KOPT-K1 (cell line): ENCODE measurements around the gene TAF3.

ENCODE experiments used
- H3K27ac ChIP-seq: fragments of 200-600 bp; sonication (generic); 2 replicates; pipeline ENCODE4 v1.5.1; 2016; ENCODE audit warnings: antibody characterized with exemption, mild to moderate bottlenecking, low read depth, low read length; ENCODE audit not compliant: poor library complexity, severe bottlenecking
- H3K36me3 ChIP-seq: fragments of 200-600 bp; sonication (generic); 2 replicates; pipeline ENCODE4 v1.5.1; 2017; ENCODE audit warnings: antibody characterized with exemption, mild to moderate bottlenecking, low read length, moderate library complexity; ENCODE audit not compliant: insufficient read depth
- H3K9me3 ChIP-seq: fragments of 200-600 bp; sonication (generic); 2 replicates; pipeline ENCODE4 v1.5.1; 2017; ENCODE audit warnings: antibody characterized with exemption, low read length, mild to moderate bottlenecking; ENCODE audit not compliant: insufficient read depth, poor library complexity, severe bottlenecking

Gene TAF3

DNA sequence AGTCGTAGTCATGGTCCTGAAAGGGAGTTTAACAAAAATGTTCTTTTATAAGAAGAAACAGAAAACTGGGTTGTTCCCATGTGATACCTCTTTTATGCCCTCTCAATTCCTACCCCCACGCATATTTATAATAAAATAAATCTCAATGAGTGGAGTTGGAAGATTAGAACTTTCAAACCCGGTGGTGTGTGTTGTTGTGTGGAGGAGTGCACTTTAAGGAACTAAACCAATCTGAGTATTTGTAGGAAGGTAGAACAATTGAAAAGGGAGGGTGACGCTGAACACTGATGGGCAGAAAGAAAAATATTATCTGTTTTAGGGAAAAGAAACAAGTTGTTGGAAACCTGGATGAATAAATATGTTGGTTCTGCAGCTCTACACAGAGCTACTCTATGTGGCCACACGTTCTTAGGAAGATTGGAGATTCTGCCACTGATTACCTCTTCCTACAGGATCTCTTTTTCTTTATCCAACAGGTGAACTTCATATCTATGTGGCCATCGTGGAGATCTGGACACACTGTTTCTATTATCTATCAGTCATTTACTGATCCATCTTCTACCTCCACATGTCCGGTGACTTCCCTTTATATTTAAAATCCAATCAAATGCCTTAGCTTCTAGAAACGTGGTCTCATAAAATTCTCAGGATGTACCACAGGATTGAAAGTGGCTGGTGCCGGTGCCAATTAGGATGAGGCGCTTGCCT is 223.1 kb downstream of the TAF3 start:
- no peak overlapping the region for H3K27ac ChIP-seq
- no peaks in the 10 kb centered on the region for H3K9me3 ChIP-seq
- H3K36me3 ChIP-seq = no peaks in the 10 kb centered on the region

DNA sequence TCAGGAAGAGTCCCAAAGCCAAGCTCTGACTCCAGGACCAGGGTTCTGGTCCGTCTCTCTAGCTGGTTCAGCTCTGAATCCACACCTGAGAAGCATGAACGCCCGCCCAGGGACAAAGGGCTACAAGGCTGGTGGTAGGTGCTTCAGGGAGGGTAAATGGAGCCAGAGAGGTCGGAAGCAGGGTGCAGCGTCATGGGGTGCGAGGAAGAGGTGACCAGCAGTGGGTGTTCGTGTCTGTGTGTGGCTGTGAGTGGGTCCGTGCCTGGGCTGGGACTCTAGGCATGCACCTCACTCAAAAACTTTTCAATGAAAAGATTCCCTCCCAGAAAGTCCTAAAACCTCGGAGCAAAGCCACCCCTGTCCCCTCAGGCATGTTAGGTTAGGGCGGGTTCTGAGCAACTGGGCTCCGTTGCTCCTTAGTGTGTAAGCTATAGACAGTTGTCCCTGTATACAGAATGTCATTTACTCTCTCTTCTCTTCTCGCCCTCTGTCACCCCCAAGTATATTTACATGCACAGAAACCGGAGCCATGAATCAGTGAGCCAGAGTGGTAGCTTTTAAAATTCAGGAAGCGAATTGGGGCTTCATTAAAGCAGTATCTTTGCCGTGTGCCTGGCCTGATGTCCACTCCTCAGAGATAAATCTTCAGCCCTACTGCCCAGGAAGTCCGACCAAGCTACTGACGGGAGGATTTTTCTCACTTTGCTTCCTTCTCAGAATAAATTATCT is 223.9 kb downstream of the TAF3 start:
- Histone ChIP-seq H3K9me3 (no peaks in the 10 kb centered on the region), H3K36me3 (no peaks in the 10 kb centered on the region), H3K27ac (no peak overlapping the region)

DNA sequence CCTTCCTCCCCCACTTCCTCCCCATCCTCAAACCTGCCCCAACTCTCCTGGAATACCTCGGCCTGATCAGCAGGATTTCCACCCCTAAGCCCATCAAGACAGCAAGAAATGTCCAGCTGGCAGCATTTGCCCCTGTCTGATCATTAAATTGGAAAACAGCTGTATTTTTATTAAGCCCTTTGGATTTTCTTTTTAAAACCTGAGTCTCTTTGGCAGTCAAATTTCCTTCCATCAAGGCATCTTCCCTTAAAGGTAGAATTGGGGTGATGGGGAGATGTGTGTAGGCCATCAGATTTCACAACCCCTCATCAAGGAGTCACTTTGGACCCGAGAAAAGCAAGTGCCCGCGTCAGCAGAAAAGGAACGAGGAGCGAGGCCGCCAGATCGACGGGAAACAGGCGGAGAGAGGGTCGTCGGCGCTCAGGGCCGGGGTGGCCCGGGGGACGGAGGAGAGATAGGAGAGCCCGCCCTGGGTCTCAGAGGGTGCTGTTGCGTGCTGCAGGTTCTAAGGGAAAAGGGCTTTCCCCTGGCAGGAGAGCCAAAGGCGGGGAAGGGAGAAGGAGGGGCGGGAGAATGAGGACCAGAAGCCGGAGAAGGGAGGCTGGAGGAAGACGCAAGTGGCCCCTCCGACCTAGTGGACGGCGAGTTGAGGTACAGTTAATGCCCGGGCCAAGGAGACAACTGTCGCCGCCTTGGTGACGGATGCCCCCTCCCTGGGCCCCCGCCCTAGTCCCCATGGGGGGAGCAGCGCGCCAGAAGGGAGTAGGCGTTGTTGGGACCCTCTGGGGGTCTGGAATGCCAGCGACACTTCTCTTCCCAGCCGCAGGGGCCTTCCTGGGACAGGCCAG is 224.6 kb downstream of the TAF3 start:
- H3K27ac ChIP-seq = no peak overlapping the region
- no peaks in the 10 kb centered on the region for H3K9me3 ChIP-seq
- H3K36me3 ChIP-seq = no peaks in the 10 kb centered on the region

DNA sequence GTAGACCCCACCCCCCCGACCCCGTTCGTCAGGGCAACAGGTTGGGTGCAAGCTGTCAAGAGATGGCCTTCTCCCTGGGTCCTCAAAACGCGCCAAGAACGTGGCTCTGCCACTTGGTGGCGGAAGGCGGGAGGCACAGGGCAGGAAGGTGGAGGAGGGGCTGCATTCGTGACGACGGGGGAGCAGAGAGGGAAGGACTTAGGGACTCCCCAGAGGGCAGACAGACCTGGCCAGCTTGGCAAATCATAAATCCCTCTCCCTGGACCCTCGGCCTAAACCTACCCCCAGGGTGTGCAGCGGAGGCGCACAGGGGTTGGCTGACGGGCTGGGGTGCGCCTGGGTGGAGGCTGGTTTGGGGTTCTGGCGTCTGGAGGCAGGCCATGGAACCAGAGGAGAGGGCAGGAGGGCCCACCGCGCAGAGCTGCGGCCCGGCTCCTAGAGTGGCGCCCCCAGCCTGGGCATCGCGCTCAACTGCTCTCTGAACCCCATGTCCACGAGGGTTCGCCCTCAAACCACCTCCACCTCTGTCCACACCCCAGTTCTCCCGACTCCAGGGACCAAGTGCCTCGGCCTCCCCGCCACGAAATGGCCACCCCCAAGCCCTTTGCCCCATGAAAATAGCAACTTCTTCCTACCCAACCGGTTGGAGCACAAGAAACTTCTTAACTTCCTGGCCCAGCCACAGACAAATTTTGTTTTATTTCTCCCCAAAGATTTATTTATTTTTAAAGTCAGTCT is 225.4 kb downstream of the TAF3 start:
- no peak overlapping the region for H3K27ac ChIP-seq

DNA sequence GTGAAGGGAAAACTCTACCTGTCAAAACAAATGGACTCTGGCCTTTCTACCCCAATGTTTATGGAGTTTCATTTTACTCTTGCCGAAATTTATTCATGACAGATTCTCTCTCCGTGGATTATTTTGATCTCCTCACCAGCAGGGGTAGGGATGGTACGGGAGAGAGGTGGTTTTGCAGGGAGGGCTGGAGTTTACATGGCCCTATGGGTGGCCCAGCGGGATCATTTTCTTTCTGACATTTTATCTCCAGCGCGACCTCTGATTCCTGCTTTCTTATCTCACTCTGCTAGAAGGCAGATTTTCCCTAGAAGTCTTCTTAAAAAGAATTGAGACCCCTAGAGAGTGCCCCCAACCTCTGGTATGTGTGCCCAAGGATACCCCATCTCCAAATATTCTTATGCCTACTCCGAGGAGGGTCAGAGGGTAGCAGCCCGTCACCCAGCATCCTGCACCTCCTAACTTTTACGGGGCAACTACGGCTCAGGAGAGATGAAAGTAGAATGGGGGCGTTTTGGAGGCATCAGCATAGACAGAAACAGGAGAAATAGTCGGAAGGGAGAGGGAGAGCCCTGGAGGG is 226.1 kb downstream of the TAF3 start:
- Histone ChIP-seq H3K36me3 (no peaks in the 10 kb centered on the region), H3K27ac (no peak overlapping the region), H3K9me3 (no peaks in the 10 kb centered on the region)

More for the DNA sequence above, 225.4 kb downstream of the TAF3 start:
- no peaks in the 10 kb centered on the region for H3K36me3 ChIP-seq
- H3K9me3 ChIP-seq = no peaks in the 10 kb centered on the region

DNA sequence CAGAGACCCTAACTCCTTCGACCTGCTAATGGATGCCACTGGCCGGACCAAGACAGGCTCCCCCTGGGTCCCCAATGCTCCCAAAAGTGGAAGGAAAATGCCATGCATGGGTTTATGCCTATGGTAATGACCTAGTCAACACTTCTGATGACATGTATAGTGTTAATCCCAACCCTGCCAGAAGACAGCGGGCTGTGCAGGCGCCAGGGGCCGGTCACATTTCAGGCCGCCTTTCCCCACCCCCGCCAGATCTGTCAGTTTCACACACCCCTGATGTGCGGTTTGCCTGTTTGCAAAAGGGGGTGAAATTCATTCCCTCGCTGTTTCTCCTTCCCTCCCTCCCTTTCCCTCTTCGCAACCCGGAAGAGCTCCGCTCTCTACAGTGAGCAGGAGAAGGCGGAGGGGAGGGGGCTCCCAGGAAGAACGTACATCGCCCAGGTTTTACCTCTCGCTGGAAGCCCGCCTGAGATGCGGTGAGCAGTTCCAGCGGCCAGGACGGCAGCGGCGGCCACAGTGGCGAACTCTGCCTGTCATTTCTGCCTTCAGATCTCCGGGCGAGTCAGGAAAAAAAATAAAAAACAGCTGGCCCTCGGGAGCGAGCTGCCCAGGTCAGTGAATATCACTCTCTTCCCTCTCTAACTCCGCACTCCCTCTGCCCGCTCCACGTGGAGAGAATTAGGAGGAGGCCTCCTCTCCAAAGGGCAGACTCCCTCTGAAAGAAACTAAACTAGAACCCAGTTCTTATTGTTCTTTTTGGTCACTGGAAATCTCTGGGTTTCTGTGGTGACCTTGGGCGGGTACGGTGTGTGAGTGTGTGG is 226.8 kb downstream of the TAF3 start:
- H3K27ac ChIP-seq = no peak overlapping the region
- no peaks in the 10 kb centered on the region for H3K9me3 ChIP-seq
- no peaks in the 10 kb centered on the region for H3K36me3 ChIP-seq

DNA sequence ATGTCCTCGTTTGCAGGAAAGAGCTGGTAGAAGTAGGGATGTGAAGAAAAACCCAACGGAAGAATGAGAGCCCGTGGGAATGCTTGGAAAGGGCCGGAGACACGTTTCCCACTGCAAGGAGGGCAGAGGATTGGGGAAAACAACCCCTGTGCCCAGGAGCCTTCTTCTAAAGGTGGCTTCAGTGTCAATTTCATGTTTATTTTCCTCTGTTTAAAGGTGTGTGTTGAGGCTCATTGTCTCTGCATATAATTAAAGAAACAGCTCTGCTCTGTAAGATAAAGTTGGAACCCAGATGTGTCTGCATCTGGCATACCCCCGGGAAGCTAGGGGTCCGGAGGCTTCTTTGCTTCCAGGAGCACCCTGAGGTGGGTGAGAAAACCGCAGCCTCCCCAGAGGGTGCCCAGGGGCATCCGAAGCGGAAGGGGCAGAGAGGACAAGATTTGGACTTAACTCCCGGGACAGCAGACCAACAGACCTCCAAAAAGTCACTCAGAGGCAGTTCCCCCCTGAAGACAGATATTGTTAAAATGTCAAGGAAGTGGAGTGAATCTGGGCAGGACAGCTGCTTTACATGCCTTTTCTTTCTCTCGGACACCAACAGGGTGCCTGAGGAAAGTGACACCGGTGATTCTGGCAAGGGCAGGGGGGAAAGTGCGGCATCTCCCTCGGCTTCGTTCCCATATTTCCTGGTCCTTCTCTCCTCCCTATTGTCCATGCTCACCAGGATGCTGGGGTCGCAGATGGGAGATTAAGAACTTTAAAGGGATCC is 227.6 kb downstream of the TAF3 start:
- Histone ChIP-seq H3K36me3 (no peaks in the 10 kb centered on the region), H3K27ac (no peak overlapping the region), H3K9me3 (no peaks in the 10 kb centered on the region)

DNA sequence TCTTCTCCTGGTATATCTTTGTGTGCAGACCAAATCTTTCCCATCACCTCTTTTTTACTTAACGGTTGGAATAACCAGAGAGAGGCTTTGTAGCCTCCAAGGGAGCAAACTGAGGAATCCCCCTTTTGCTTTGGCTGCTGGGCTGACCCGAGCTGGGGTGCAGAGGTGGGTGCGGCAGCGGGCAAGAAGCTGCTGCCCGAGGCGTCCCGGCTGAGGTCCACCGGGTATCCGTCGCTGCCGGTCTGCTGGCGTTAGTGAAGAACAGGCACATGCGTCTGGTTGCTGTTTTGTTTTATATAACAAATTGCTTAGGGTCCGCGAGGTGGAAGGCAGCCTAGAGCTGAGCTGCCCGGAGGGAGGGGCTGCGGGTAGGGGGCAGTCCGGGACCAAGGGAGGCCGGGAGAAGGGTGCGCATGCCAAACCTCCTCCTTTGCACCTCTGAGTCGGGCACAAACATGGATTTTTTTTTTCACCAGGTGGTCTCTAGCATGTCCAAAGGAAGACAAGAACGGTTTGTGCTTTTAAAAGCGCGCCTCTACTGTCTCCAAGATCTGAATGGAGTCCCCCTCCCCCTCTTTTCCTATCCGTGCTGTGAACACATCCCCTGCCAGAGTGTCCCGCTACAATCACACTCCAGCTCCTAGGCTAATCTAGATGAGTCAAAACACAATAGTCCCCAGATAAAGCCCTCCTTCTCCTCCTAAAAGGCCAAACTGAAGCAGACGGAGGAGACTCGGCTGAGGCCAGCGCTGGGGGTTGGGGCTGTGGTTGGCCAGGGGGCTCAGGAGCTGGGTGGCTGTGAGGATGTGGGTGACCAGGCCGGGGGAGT is 229.4 kb downstream of the TAF3 start:
- Histone ChIP-seq H3K9me3 (no peaks in the 10 kb centered on the region), H3K36me3 (no peaks in the 10 kb centered on the region), H3K27ac (no peak overlapping the region)

DNA sequence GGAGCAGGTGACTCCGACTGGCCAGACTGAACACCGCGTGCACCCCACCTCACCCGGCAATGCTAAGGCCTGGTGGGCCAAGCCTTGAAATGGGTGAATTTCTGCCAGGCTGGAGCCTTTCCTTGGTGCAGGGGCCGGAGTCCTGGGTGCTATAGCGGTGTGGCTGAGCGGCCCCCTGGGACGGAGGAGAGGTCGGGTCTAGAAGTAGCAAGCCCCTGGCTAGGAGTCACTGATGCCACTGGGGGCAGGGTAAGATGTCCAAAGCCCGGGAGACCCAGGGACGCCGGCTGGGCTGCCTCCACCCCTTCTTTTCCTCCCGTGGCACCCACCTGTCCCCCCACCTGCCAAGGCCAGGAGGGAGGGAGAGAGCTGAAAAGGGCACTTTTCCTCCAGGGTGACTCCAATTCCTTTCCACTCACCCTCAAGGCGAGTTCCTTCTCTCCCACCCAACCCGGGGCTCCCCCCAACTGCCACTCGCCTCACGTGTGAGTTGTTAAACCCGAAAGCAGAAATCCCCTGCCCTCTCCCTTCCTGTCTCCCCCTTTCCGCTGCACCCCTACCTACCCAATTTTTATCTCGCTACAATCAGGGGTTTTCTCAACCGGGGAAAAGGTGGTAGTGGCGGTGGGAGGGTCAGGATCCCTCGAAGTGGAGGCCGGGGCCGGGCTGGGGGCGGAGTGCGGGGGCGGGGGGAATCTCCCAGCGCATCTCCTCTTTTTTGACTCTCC is 230.1 kb downstream of the TAF3 start:
- no peak overlapping the region for H3K27ac ChIP-seq
- no peaks in the 10 kb centered on the region for H3K36me3 ChIP-seq
- H3K9me3 ChIP-seq = no peaks in the 10 kb centered on the region

DNA sequence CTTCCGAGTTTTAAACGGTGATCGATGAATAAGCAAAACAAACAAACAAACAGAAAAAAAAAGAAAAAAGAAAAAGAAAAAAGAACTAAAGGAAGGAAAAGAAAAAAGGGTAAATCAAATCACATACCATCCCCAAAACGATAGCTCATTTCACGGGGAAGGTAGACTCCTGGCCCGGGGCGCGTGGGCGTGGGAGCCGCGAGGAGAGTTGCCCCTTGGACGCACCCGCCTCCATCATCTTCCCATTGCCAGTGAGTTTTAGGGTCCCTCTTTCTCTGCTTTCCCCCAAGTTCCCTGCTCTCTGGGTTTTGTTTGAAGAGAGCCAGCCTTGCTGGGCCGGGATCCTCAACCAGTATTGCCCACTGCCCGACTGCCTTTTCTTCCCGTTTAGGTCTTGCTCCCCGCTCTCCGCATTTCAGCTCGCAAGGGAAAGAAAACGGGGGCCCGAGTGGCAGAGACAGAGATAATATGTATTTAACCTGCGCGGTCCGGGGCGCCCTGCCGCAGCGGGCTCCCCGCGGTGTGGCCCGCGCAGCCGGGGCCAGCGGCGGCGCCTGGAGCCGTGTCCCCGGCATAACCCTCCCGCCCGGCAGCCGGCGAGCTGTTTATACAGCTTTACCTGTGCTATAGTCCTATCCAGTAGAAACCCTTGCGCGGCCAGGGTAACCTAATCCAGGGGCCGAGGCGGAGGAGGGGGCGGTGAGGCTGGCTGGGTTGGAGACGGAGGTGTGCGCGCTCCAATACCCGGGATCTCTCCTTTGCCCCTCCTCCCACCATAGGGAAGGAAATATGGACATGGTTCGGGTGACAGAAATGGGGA is 230.9 kb downstream of the TAF3 start:
- Histone ChIP-seq H3K27ac (peak overlapping the region; percentile 49), H3K9me3 (no peaks in the 10 kb centered on the region), H3K36me3 (no peaks in the 10 kb centered on the region)

DNA sequence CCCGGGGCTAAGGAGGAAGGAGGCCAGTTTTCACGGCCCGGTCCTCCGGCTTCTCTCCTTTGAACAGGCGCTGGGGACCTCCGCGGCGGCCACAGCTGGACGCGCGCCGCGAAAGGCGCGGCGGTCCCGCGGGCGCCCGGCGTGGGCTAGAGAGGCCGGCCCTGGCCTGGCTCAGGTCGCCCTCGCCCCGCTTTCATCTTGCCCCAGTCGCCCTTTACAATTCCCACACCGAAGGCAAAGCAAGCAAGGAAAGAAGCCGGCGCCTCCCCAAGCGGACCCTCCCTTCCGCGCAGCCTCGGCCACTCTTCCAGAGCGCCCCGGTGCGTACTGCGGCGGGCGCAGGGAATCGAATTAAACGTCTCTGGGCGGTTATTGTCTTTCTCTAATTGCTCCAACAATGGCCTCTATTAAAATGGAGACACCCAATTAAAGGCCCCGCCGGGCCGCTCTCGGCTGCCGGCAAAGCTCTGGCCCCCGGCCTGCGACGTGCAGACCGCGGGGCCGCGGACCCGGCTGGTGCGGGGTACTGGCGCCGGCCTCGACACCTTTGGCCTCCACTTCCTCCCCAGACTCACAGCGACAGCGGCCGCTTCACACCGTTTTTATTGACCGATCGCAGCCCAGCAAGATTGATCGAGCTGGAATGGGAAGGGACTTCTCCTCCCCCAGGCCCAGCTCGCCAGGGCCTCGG is 231.7 kb downstream of the TAF3 start:
- no peaks in the 10 kb centered on the region for H3K9me3 ChIP-seq
- H3K27ac ChIP-seq = peak overlapping the region; percentile 49
- no peaks in the 10 kb centered on the region for H3K36me3 ChIP-seq
